GM12873 (cell line): Measurements from ENCODE around the gene RAD23A.

Experiments
- CTCF ChIP-seq: IDR thresholded peaks from 2 replicates; pipeline ENCODE4 v1.5.1; 2012; ENCODE audit warnings: low read depth, mild to moderate bottlenecking, moderate library complexity, low read length, control low read depth; ENCODE audit not compliant: insufficient read depth; ENCODE audit errors: missing control alignments

The RAD23A gene

GRCh38 chr19:12996406-12997094 lies 50.9 kb downstream of the RAD23A start:
- no peak for TF ChIP-seq CTCF

GRCh38 chr19:12997179-12997966 lies 51.7 kb downstream of the RAD23A start:
- TF ChIP-seq CTCF = no peak

- TF ChIP-seq CTCF = no peak
These were observed 52.6 kb downstream of the RAD23A start for GRCh38 chr19:12997967-12998940.

- no peak for TF ChIP-seq CTCF
These were observed 55.5 kb downstream of the RAD23A start for GRCh38 chr19:13001166-13001501.

- no peak for TF ChIP-seq CTCF
These were observed 56.0 kb downstream of the RAD23A start for GRCh38 chr19:13001502-13002165.

GRCh38 chr19:13002166-13002898 lies 56.7 kb downstream of the RAD23A start:
- no peak for TF ChIP-seq CTCF
